Measurements from ENCODE around the gene LYST.

DNA sequence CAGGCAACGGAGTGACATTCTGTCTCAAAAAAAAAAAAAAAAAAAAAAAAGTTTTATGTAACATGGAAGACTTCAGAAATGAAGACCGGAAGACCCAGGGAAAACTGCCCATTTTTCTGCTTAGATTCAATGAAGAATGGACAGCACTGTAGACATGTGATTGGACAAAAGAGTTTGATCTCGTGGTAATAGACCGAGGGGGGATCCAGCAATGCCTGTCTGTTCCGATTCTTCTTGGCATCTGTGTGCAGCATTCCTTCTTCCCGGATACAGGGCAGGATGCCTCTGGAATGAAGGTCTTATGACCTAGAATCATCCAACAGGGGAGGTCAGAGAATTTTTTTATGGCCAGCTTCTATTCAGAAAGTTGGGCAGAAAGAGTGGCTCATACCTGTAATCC is 5.6 kb upstream of the LYST start:
- TF ChIP-seq POLR2A (IDR thresholded peaks at IDR 0.05) (no peak), CTCF (IDR thresholded peaks at IDR 0.05) (no peak)
